HEK293 (cell line): ENCODE measurements around the gene ZBTB18.

Experiments
- CTCF ChIA-PET: fragments of 350-600 bp; formaldehyde crosslinking; extraction: SDS; loops from one replicate; lab custom pipeline; 2021; ENCODE audit warnings: antibody characterized with exemption; lab: Yijun Ruan, JAX
- POLR2A ChIA-PET: fragments of 300-600 bp; formaldehyde crosslinking; extraction: SDS; loops from one replicate; lab custom pipeline; 2020; ENCODE audit warnings: antibody characterized with exemption, inconsistent platforms; lab: Yijun Ruan, JAX
- H3K27ac ChIP-seq: fragments of 200-500 bp; sonication (Bioruptor generic); 2 replicates; pipeline ENCODE4 v1.5.1; 2014; ENCODE audit warnings: low read depth, low read length, control low read depth, inconsistent platforms; ENCODE audit errors: extremely low read depth
- H3K36me3 ChIP-seq, 2 experiments: fragments of 200-500 bp in 1 of 2; sonication (Bioruptor generic) in 1 of 2; 1 replicate in 1 of 2; 2 replicates in 1 of 2; pipeline ENCODE4 v1.5.1; 2014 to 2017; ENCODE audit warnings: inconsistent platforms in 2 of 2, low read length in 2 of 2; ENCODE audit not compliant: control insufficient read depth in 2 of 2, insufficient read depth in 1 of 2
- H3K4me1 ChIP-seq: fragments of 200-500 bp; sonication (Bioruptor generic); 2 replicates; pipeline ENCODE4 v1.5.1; 2014; ENCODE audit warnings: mild to moderate bottlenecking, low read length, inconsistent platforms; ENCODE audit not compliant: control insufficient read depth, insufficient read depth
- H3K4me3 ChIP-seq: 2 replicates; pipeline ENCODE4 v1.5.1; 2011; ENCODE audit warnings: low read depth, mild to moderate bottlenecking, control low read depth, low read length, moderate library complexity
- H3K9me3 ChIP-seq: fragments of 200-500 bp; sonication (Bioruptor generic); 2 replicates; pipeline ENCODE4 v1.5.1; 2014; ENCODE audit warnings: low read depth, low read length, inconsistent platforms; ENCODE audit not compliant: control insufficient read depth, insufficient read depth
- HOXC10 ChIP-seq: sonication (generic); formaldehyde crosslinking; IDR thresholded peaks from 2 replicates; pipeline ENCODE4 v1.8.1; 2023; ENCODE audit warnings: mild to moderate bottlenecking, missing genetic modification reagents
- WT1 ChIP-seq: fragments of 450-650 bp; formaldehyde crosslinking; IDR thresholded peaks from 2 replicates; pipeline ENCODE4 v1.5.1; 2016; ENCODE audit warnings: missing biosample characterization, missing genetic modification characterization
- ZBTB21 ChIP-seq: fragments of 450-650 bp; formaldehyde crosslinking; IDR thresholded peaks from 2 replicates; pipeline ENCODE4 v1.5.1; 2017; ENCODE audit warnings: missing biosample characterization, missing genetic modification characterization
- ZFHX2 ChIP-seq: fragments of 450-650 bp; formaldehyde crosslinking; conservative IDR thresholded peaks from 2 replicates; pipeline ENCODE4 v1.5.1; 2016; ENCODE audit warnings: missing biosample characterization, missing genetic modification characterization
- ZNF174 ChIP-seq: fragments of 450-650 bp; formaldehyde crosslinking; IDR thresholded peaks from 2 replicates; pipeline ENCODE4 v1.5.0; 2017; ENCODE audit warnings: missing biosample characterization, mild to moderate bottlenecking, missing genetic modification characterization
- ZNF211 ChIP-seq: fragments of 450-650 bp; formaldehyde crosslinking; IDR thresholded peaks from 2 replicates; pipeline ENCODE4 v1.5.1; 2016; ENCODE audit warnings: low read depth, missing biosample characterization, missing genetic modification characterization
- ZNF214 ChIP-seq: fragments of 450-650 bp; formaldehyde crosslinking; IDR thresholded peaks from 2 replicates; pipeline ENCODE4 v1.5.1; 2017; ENCODE audit warnings: missing biosample characterization, mild to moderate bottlenecking, missing genetic modification characterization, borderline replicate concordance
- ZNF292 ChIP-seq: fragments of 450-650 bp; formaldehyde crosslinking; IDR thresholded peaks from 2 replicates; pipeline ENCODE4 v1.5.1; 2016; ENCODE audit warnings: low read depth, missing biosample characterization, missing genetic modification characterization, borderline replicate concordance
- ZNF37A ChIP-seq: fragments of 450-650 bp; IDR thresholded peaks from 2 replicates; pipeline ENCODE4 v1.5.1; 2018; ENCODE audit warnings: missing biosample characterization, missing genetic modification characterization
- ZNF426 ChIP-seq: fragments of 450-650 bp; formaldehyde crosslinking; IDR thresholded peaks from 2 replicates; pipeline ENCODE4 v1.5.1; 2017; ENCODE audit warnings: missing biosample characterization, missing genetic modification characterization, mild to moderate bottlenecking, inconsistent platforms, moderate library complexity
- ZNF530 ChIP-seq: fragments of 450-650 bp; formaldehyde crosslinking; IDR thresholded peaks from 2 replicates; pipeline ENCODE4 v1.5.1; 2016; ENCODE audit warnings: low read depth, missing biosample characterization, missing genetic modification characterization
- ZNF571 ChIP-seq: fragments of 450-650 bp; formaldehyde crosslinking; IDR thresholded peaks from 2 replicates; pipeline ENCODE4 v1.5.0; 2017; ENCODE audit warnings: missing biosample characterization, missing genetic modification characterization
- ZNF585B ChIP-seq: fragments of 450-650 bp; formaldehyde crosslinking; IDR thresholded peaks from 2 replicates; pipeline ENCODE4 v1.5.1; 2016; ENCODE audit warnings: missing biosample characterization, missing genetic modification characterization
- ZNF600 ChIP-seq: fragments of 450-650 bp; formaldehyde crosslinking; IDR thresholded peaks from 2 replicates; pipeline ENCODE4 v1.5.1; 2016; ENCODE audit warnings: missing biosample characterization, missing genetic modification characterization
- ZNF677 ChIP-seq: fragments of 450-650 bp; IDR thresholded peaks from 2 replicates; pipeline ENCODE4 v1.5.0; 2018; ENCODE audit warnings: missing biosample characterization, mild to moderate bottlenecking, missing genetic modification characterization, moderate library complexity
- ZNF776 ChIP-seq: fragments of 450-650 bp; formaldehyde crosslinking; IDR thresholded peaks from 2 replicates; pipeline ENCODE4 v1.5.0; 2017; ENCODE audit warnings: missing biosample characterization, missing genetic modification characterization, borderline replicate concordance
- ZNF837 ChIP-seq: fragments of 450-650 bp; formaldehyde crosslinking; IDR thresholded peaks from 2 replicates; pipeline ENCODE4 v1.5.1; 2016; ENCODE audit warnings: missing biosample characterization, missing genetic modification characterization
- ZSCAN16 ChIP-seq: fragments of 450-650 bp; formaldehyde crosslinking; IDR thresholded peaks from 2 replicates; pipeline ENCODE4 v1.5.1; 2016; ENCODE audit warnings: missing biosample characterization, missing genetic modification characterization
- ZSCAN30 ChIP-seq: fragments of 450-650 bp; IDR thresholded peaks from 2 replicates; pipeline ENCODE4 v1.5.1; 2018; ENCODE audit warnings: missing biosample characterization, mild to moderate bottlenecking, missing genetic modification characterization, moderate library complexity
- TF ChIP-seq, protein P1 (sequence below): fragments of 450-650 bp; formaldehyde crosslinking; IDR thresholded peaks from 2 replicates; pipeline ENCODE4 v1.5.1; 2017; ENCODE audit warnings: missing biosample characterization, missing genetic modification characterization
- TF ChIP-seq, protein P2 (sequence below): fragments of 450-650 bp; formaldehyde crosslinking; IDR thresholded peaks from 2 replicates; pipeline ENCODE4 v1.5.0; 2017; ENCODE audit warnings: missing biosample characterization, missing genetic modification characterization, borderline replicate concordance
- TF ChIP-seq, protein P3 (sequence below): fragments of 450-650 bp; formaldehyde crosslinking; IDR thresholded peaks from 2 replicates; pipeline ENCODE4 v1.5.1; 2016; ENCODE audit warnings: missing biosample characterization, missing genetic modification characterization
- TF ChIP-seq, protein P4 (sequence below): fragments of 450-650 bp; formaldehyde crosslinking; IDR thresholded peaks from 2 replicates; pipeline ENCODE4 v1.5.1; 2016; ENCODE audit warnings: missing biosample characterization, missing genetic modification characterization
- TF ChIP-seq, protein P5 (sequence below): fragments of 450-650 bp; formaldehyde crosslinking; IDR thresholded peaks from 2 replicates; pipeline ENCODE4 v1.5.1; 2016; ENCODE audit warnings: missing biosample characterization, missing genetic modification characterization

Gene ZBTB18

DNA sequence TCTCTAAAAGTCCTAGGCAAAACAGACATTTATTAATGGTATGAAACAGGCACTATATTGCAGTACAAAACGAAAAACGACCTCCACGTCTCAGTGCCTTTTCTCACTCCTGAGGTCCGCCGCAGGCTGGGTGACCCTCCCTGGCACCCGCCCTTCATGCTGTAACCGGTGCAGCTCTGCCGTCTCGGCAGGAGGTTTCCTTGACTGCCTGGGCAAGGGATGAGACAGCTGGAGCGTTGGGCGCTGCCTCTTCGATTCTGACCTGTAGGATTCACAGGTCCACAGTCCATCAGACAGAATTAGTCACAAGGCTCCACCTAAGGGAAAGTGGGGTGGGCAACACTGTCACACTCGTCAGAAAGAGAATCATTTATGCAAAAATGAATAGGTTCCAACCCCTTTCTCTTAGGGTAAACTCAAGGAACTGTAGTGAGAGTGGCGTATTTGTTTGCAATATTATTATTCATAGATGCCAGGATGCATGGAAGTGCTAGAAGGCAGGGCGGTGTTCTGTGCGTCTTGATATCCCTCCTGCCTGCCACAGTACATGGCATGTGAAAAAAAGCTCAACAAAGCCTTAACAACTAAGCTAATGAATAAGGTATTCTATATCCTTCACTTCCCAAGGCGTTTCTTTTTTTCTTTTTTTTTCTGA, 23.5 kb upstream of the ZBTB18 start (continued):
- TF ChIP-seq, protein P1, sequence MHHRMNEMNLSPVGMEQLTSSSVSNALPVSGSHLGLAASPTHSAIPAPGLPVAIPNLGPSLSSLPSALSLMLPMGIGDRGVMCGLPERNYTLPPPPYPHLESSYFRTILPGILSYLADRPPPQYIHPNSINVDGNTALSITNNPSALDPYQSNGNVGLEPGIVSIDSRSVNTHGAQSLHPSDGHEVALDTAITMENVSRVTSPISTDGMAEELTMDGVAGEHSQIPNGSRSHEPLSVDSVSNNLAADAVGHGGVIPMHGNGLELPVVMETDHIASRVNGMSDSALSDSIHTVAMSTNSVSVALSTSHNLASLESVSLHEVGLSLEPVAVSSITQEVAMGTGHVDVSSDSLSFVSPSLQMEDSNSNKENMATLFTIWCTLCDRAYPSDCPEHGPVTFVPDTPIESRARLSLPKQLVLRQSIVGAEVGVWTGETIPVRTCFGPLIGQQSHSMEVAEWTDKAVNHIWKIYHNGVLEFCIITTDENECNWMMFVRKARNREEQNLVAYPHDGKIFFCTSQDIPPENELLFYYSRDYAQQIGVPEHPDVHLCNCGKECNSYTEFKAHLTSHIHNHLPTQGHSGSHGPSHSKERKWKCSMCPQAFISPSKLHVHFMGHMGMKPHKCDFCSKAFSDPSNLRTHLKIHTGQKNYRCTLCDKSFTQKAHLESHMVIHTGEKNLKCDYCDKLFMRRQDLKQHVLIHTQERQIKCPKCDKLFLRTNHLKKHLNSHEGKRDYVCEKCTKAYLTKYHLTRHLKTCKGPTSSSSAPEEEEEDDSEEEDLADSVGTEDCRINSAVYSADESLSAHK (tag by site-specific recombination) = no peak
- TF ChIP-seq ZNF530 (tag by site-specific recombination) = no peak
- TF ChIP-seq ZFHX2 (tag by site-specific recombination) = no peak
- TF ChIP-seq ZNF214 (tag by site-specific recombination) = no peak
- TF ChIP-seq ZNF211 (tag by site-specific recombination) = no peak
- TF ChIP-seq WT1 = no peak
- no peak for TF ChIP-seq ZNF600 (tag by site-specific recombination)
- TF ChIP-seq ZBTB21 (tag by site-specific recombination) = no peak
- no peak for TF ChIP-seq ZNF776

DNA sequence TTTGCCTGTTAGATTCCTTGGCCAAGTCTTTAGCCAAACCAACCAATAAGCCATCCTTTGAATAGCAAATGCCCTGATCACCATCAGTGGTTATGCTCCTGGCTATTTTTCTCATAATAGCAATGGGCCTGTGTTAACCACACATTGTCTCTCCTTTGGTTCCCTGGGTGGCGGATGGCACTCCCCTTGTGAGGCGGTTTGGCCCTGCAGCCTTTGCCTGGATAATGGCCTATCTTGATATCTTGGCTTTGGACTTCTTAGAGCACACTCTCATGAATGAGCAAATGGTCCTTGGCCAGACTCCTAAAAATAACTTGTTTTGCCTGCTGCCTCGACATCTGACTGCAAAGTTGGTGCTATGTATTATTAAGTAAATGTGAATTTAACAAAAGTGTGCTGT, 22.4 kb upstream of the ZBTB18 start:
- CTCF ChIA-PET = interaction anchor here (0.6 kb wide), 2 partner anchors 75 to 594 kb away, joined by 3 read pairs; no protein-coding TSS in a partner anchor
- no peak overlapping the region for H3K4me3 ChIP-seq
- no peaks in the 10 kb centered on the region for H3K36me3 ChIP-seq
- POLR2A ChIA-PET = no interaction called here
- no peak overlapping the region for H3K27ac ChIP-seq
- no peaks in the 10 kb centered on the region for H3K9me3 ChIP-seq
- H3K4me1 ChIP-seq = no peaks in the 10 kb centered on the region
- TF ChIP-seq ZNF677 (no peak), ZNF837 (tag by site-specific recombination) (no peak), ZNF571 (no peak), ZSCAN30 (no peak), ZSCAN16 (no peak), ZNF37A (no peak), ZNF426 (tag by site-specific recombination) (no peak), ZNF585B (tag by site-specific recombination) (no peak), ZNF174 (no peak), ZNF292 (tag by site-specific recombination) (no peak), HOXC10 (CRISPR knock-in tag) (no peak)
- TF ChIP-seq, protein P2, sequence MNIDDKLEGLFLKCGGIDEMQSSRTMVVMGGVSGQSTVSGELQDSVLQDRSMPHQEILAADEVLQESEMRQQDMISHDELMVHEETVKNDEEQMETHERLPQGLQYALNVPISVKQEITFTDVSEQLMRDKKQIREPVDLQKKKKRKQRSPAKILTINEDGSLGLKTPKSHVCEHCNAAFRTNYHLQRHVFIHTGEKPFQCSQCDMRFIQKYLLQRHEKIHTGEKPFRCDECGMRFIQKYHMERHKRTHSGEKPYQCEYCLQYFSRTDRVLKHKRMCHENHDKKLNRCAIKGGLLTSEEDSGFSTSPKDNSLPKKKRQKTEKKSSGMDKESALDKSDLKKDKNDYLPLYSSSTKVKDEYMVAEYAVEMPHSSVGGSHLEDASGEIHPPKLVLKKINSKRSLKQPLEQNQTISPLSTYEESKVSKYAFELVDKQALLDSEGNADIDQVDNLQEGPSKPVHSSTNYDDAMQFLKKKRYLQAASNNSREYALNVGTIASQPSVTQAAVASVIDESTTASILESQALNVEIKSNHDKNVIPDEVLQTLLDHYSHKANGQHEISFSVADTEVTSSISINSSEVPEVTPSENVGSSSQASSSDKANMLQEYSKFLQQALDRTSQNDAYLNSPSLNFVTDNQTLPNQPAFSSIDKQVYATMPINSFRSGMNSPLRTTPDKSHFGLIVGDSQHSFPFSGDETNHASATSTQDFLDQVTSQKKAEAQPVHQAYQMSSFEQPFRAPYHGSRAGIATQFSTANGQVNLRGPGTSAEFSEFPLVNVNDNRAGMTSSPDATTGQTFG (tag by site-specific recombination) = no peak
- TF ChIP-seq, protein P3, sequence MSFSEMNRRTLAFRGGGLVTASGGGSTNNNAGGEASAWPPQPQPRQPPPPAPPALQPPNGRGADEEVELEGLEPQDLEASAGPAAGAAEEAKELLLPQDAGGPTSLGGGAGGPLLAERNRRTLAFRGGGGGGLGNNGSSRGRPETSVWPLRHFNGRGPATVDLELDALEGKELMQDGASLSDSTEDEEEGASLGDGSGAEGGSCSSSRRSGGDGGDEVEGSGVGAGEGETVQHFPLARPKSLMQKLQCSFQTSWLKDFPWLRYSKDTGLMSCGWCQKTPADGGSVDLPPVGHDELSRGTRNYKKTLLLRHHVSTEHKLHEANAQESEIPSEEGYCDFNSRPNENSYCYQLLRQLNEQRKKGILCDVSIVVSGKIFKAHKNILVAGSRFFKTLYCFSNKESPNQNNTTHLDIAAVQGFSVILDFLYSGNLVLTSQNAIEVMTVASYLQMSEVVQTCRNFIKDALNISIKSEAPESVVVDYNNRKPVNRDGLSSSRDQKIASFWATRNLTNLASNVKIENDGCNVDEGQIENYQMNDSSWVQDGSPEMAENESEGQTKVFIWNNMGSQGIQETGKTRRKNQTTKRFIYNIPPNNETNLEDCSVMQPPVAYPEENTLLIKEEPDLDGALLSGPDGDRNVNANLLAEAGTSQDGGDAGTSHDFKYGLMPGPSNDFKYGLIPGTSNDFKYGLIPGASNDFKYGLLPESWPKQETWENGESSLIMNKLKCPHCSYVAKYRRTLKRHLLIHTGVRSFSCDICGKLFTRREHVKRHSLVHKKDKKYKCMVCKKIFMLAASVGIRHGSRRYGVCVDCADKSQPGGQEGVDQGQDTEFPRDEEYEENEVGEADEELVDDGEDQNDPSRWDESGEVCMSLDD = no peak
- TF ChIP-seq, protein P4, sequence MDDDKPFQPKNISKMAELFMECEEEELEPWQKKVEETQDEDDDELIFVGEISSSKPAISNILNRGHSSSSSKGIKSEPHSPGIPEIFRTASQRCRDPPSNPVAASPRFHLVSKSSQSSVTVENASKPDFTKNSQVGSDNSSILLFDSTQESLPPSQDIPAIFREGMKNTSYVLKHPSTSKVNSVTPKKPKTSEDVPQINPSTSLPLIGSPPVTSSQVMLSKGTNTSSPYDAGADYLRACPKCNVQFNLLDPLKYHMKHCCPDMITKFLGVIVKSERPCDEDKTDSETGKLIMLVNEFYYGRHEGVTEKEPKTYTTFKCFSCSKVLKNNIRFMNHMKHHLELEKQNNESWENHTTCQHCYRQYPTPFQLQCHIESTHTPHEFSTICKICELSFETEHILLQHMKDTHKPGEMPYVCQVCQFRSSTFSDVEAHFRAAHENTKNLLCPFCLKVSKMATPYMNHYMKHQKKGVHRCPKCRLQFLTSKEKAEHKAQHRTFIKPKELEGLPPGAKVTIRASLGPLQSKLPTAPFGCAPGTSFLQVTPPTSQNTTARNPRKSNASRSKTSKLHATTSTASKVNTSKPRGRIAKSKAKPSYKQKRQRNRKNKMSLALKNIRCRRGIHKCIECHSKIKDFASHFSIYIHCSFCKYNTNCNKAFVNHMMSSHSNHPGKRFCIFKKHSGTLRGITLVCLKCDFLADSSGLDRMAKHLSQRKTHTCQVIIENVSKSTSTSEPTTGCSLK (tag by site-specific recombination) = no peak
- TF ChIP-seq, protein P5, sequence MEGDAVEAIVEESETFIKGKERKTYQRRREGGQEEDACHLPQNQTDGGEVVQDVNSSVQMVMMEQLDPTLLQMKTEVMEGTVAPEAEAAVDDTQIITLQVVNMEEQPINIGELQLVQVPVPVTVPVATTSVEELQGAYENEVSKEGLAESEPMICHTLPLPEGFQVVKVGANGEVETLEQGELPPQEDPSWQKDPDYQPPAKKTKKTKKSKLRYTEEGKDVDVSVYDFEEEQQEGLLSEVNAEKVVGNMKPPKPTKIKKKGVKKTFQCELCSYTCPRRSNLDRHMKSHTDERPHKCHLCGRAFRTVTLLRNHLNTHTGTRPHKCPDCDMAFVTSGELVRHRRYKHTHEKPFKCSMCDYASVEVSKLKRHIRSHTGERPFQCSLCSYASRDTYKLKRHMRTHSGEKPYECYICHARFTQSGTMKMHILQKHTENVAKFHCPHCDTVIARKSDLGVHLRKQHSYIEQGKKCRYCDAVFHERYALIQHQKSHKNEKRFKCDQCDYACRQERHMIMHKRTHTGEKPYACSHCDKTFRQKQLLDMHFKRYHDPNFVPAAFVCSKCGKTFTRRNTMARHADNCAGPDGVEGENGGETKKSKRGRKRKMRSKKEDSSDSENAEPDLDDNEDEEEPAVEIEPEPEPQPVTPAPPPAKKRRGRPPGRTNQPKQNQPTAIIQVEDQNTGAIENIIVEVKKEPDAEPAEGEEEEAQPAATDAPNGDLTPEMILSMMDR = no peak
